Stromal cell of bone marrow (primary cell): ENCODE measurements around the gene ELAVL1.

Experiments used
- DNase-seq: peaks from one replicate; pipeline ENCODE4 v3.0.0-alpha.2; 2012; ENCODE audit warnings: low read depth

The ELAVL1 gene

DNA sequence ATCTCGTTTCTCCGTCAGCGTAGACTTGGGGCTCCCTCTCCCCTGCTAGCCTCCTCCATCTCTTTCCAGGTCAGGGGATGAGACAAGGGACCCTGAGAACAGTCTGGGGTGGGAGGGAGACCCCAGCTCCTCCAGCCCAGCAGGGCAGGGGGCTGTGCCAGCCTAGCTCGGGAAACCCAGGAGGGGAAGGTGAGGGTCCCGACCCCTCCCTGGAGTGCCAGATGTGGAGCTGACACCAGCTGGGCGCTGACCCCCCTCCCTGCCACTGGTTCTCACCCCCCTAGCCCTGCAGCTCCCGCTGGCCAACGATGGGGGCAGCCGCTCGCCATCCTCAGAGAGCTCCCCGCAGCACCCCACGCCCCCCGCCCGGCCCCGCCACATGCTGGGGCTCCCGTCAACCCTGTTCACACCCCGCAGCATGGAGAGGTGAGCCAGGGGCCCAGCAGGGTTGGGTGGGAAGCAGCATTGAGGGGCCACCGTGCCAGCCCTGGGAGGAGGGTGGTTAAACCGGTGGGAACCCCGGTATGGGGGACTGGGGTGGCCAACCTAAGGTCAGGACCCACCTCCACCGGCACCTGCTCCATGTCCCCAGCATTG is 95.9 kb downstream of the ELAVL1 start:
- DNase-seq = no peak

DNA sequence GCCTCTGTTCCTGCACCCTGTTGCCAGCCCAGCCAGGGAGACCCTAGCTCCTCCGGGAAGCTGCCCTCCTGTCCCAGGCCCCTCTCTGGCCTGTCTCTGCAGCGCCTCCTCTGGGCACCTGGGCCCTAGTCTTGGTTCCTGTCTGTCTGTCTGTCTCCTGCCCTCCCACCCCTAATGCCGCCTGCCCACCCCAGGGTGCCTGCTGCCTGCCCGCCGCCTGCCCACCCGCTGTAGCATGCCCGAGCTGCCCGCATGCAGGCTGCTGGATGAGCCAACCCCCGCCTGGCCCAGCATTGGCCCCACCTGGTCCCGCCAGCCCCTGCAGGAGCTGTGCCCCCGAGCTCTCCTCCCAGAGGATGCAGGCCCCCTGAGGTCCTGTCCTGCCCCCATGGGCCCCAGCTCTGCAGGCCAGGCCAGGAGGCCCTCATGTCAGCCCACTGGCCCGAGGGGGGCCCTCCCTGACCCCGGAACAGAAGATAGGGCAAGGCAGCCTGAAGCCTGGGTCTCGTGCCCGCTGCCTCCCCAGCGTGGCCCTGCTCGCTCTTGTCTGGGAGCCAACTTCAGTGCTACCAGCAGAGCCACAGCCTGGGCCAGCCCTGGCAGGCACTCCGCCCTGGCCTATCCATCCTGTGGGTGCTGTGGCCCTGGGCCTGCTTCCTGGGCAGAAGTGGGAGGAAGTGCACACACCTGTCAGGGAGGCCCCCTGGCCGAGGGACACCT is 96.5 kb downstream of the ELAVL1 start:
- DNase-seq = no peak
